Islet of Langerhans (tissue), 1 donor: Measurements from ENCODE around the gene BHLHE23.

Experiments
- FAIRE-seq: peaks from one replicate; lab custom pipeline; 2011; peaks lifted over from hg19 to GRCh38; lab: Jason Lieb, UNC

Gene BHLHE23

DNA sequence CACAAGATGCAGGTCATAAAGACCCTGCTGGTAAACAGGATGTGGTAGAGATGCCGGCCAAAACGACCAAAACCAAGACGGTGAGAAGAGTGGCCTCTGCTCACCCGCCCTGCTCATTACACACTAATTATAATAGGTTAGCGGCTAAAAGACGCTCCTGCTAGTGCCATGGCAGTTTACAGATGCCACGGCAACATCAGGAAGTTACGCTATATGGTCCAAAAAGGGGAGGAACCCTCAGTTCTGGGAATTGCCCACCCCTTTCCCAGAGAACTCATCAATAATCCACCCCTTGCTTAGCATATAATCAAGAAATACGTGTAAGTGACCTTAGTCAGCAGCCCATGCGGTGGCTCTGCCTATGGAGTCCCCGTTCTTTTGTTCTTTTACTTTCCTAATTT lies 17.6 kb downstream of the BHLHE23 start:
- no peak for FAIRE-seq

DNA sequence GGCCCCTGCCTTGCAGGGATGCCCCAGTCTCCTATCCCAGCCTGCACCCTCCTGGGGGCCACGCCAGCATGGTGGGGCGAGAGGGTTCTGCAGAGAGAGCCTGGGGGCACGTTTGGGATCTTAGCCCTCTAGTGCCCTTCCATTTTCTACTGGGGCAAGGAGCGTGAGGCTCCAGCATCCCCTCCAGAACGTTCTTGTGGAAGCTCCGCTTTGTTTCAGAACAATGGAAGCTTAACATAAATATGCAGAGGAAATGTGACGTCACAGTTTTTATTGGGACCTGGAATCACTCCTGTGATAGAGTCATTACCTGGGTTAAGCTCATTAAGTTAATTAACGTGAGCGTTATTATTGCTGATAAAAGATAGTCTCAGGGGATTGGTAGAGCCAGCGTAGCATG lies 19.6 kb downstream of the BHLHE23 start:
- no peak for FAIRE-seq

DNA sequence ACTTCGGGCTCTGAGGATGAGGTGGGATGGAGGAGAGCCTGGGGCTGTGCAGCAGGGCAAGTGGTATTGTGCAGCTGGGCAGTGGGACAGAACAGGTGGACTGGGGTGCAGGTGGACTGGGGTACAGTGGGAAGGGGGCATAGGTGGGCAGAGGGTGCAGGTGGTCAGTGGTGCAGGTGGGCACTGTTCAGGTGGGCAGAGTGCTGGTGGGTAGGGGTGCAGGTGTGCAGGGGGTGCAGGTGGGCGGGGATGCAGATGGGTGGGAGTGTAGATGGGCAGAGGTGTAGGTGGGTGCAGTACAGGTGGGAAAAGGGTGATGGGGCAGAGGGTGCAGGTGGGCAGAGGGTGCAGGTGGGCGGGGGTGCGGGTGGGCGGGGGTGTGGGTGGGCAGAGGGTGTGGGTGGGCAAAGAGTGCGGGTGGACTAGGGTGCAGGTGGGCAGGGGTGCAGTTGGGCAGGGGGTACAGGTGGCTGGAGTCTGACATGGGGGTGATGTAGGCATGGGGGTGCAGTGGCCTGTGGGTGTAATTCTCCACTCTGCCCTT lies 20.4 kb downstream of the BHLHE23 start:
- no peak for FAIRE-seq

DNA sequence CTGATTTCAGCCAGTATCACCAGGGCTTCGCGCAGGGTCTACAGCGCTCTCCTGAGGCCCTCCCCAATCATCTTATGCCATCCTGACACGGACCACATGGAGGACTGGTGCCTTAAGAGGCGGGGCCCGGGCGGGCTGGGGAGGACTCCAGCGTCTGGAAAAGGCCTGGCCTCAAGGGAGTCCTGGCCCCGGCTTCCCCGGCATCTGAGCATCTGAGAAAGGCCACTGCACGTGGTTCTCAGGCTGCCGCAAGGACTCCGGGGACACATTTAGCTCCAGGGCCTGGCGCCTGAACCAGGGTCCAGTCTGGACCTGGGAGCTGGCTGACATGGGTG lies 21.4 kb downstream of the BHLHE23 start:
- no peak for FAIRE-seq

DNA sequence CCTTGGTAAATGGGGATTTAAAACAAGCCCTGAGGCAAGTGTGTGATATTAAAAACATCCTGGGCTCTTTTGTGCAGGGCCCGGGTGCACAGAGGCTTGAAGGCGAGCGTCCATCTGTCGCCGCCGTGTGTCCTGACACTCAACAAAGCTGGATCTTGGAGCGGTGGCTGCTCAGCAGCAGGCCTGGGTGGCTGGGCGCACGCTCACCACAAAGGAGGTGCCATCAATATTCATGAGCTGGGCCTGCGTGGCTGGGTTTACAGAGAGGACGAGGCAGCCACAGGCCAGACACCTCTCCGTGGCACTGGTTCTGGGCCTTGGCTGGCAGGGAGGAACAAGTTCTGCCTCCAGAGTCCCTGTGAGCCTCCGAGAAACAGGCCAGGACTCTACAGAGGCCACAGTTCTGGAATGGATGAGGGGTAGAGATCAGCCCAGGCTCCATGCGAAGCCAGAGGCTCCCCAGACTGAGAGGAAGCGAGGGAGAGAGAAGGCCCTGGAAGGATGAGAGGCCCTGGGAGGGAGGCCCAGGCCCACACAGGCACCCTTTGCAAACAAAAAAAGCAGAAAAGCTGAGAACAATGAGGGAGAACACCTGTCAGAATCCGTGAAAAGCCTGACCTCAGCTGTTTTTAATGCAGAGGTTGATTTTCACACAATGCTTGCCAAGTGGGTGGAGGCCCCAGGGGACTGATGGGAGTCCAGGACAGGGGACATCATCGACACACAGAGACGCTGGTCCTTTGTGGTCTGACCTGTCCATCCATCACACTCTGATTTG lies 21.9 kb downstream of the BHLHE23 start:
- FAIRE-seq = no peak

DNA sequence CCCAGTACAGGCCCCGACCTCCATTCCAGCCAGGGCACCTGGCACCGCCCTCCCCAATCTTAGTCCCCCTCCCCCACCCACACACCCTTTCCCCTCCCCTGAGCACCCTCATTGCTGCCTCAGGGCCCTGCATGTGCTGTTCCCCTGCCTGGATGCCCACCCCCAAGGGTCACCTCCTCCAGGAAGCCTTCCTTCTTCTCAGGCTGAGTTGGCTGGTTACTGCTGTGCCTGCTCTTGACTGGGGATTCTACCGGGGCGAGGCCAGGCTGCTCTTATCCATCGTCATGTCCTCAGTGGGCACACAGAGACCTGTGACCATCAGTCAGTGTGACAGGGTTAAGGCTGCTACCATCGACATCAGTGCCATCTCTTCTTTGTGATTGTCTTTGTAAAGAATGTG lies 23.6 kb downstream of the BHLHE23 start:
- FAIRE-seq = no peak

DNA sequence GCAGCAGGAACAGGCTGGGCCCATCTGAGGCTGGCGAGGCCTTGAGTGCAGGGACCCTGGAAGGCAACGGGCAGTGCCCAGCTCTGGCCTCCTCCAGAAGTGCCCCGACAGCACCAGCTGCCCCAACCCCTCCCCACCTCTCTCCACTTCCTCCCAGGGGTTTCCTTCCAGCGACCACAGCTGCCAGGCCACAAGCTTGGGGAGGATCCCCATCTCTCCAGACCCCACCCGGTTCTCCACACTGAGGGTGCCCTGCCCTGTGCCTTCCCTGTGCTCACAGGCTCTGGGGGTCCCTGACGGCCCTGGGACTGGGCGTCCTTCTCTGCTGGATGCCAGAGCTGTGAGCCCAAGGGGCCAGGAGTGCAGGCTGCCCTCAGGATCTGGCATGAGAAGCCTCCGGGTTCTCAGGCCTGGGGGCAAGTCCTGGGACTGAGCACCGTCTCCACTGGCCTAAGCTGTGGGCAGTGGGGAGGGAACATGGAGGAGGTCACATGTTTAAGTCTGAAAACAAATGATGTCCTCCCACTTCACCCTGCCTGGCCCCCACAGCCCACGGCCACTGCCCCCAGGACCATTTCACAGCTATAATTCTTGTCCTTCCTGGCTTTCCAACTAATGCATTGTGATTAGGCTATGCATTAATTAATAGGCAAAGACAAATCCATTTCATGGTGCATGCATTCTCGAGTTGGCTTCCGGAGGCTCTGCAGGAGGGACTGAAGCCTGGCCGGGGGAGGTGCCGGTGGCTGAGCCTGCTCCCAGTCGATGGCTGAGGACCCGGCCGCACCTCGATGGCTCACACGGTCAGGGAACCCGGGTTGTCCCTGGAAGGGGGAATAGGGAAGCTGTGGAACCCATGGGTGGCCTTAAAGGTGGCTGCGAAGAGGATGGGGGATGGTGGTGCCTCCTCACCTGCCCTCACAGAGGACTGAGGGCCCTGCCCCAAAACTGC lies 24.4 kb downstream of the BHLHE23 start:
- no peak for FAIRE-seq

DNA sequence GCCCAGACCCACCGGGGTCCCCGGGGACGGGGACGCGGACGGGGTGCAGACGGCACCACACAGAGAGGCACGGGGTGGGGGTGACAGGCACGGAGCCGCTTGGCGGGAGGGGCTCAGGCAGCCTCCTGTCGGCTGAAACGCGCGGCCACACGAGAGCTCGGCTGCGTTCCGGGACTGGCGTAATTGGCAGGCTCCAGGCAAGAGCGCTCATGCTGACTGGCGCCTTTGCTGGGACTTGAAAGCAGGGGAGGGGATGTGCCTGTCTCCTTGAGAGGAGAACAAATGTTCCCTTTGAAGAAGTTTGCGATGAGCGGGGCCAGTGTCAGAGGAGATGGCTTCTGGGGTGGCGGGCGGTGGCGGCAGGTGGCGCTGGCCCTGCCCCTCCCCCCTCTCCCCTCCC lies 25.8 kb downstream of the BHLHE23 start:
- no peak for FAIRE-seq

DNA sequence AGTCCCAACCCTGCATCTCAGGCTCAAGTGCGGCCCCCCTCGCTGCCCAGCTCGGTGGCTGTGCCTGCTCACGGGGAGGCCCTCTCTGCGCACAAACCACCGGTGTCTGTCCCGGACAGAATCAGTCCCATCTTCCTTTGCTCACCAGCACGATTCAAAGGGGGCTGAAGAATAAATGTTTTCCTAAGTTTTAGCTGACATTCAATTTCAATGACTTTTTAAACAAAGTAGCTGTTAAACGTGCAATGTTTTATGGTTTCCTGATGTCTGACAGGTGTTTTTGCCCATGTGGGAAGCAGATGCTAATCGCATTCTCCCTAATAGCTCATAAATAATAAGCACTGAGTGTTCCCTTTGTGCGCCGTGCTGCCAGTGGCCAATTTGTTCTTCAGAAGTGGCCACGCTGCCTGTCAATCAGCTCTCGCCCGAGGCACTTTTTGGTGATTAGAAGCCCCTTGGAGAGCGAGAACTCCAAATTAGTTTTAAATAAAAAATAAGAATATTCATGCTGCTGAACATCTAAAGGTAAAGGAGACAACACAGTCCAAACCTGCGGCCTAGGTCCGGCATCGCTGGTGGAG lies 26.3 kb downstream of the BHLHE23 start:
- FAIRE-seq = no peak

DNA sequence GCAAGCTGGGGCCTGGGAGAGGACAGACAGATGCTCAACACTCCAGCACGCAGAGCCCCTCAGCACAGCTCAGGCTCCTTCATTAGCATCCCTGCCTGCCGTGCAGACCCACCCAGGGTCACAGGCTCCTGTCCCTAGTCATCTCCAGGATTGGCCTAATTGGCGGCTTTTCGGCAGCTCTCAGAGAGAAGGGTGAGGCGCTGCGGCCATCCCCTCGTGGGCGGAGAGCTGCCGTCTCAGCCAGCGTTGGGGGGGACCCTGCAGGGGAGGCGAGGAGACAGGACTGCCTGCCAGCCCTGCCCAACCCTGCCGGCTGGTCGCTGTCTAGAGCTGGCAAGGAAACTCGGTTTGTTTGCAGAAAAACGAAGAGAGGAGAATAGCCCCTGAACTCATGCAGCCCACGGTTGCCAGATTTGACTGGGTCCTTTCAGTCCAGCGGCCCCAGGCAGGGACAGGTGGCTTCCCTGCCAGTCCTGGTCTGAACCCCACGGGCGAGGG lies 26.8 kb downstream of the BHLHE23 start:
- FAIRE-seq = no peak

DNA sequence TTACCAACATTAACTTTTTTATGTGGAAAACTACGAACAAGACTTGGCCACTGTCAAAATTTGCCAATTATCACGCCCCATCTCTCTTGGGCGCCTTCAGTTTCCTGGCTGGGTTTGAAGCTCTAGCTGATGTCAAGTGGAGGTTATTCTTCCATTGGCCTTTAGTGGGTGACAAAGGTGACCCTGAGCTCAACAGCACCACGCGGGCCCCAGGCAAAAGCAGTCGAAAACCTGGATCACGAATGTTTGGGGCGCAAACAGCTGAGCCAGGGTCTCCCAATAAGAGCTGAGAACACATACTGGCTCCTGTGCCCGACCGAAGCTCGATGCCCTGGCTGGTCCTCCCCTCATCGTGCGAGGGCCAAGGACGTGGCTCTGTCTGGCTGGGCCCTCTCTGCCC lies 27.5 kb downstream of the BHLHE23 start:
- no peak for FAIRE-seq

DNA sequence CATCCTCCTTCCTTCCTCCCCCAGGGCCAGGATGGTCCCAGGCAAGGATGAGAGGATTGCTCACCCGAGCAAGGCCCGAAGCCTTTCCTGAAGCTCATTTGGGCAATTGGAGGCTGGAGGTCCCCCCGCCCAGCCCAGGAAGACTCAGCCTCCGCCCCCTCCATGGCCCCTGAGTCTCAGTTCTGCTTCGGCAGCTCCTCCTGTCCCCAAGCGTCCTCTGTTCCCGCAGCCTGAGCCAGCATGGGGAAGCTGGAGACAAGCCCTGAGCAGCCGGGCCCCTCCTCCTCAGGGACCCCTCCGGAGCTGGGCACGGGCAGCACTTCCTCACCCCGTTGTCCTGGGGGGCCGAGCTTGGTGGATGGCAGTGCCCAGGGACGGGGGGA lies 28.2 kb downstream of the BHLHE23 start:
- no peak for FAIRE-seq

DNA sequence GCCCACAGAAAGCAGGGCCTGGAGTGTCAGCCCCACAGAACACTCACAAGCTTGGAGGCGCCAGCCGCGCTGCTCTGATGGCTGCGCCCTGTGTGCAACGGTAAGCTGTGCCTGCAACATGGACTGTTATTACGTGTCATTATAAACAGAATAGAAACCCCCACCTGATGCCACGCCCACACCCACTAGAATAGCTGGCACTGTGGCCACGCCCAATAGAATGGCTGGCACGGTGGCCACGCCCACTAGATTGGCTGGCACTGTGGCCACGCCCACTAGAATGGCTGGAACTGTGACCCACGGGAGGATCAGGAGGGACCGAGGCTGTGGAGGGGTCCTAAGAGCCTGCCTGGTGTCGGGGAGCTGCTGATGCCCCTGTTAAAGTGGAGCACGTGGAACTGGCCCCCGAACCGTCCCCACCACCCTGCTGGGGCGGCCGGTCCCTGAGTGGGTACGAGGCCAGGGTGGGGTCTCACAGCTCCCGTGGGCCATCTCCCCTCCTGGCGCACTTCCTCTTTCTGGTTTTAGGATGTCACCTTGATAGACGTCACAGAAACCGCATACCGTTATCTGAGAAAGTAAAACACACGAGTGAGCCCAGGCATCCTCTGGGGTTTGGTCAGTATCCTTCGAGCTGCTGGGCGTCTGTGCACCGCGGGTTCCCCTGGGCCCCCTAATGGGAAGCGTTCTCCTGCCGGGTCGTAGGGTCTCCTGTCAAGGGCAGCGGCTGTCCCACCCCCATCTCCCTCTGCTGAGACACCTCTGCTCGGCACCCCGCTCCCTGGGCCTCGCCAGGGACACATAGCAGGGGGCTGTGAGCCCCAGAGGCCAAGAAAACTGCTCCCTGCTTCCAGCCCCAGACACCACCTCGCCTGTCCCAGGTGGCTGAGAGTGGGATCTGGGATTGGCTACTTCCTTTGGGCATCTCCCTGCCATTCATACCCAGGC lies 28.9 kb downstream of the BHLHE23 start:
- no peak for FAIRE-seq

DNA sequence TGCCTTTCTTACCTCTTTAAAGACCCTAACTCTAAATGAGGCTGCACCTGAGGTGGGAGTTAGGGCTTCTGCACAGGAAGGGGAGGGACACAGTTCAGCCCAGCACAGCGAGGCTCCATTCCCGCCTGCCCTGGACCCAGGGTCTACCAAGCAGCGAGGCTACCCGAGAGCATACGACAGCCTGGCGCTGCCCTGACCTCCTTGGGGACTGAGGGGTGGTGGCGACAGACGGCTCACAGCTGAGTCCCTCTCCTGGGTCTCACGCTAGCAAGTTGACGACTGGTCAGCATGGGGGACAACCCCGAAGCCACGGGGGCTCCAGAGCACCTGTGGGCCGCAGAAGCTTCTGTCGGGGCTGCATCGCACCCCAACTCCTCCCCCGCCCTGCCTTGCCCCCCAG lies 29.9 kb downstream of the BHLHE23 start:
- FAIRE-seq = no peak

DNA sequence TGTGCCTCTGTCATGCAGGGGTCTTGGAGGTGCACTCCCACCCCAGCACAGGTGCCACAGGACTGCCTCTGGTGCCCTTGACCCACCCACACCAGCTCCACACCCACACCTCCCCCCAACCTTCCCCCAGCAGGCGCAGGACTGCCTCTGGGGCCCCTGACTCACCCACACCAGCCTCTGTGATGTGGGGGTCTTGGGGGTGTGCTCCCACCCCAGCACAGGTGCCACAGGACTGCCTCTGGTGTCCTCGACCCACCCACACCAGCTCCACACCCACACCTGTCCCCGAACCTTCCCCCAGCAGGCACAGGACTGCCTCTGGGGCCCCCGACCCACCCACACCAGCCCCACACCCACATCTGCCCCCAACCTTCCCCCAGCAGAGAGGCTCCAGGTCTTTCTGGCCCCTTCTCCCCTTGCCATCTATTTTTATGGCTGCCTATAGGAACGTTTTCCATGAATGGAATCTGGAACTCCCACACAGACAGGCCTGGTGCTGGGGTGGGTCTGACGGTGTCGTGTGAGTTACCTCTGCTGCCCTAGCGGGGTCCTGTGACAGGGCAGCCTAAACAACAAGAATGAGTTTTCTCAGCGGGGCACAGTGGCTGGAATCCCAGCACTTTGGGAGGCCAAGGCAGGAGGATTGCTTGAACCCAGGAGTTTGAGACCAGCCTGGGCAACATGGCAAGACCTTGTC lies 30.8 kb downstream of the BHLHE23 start:
- FAIRE-seq = no peak

DNA sequence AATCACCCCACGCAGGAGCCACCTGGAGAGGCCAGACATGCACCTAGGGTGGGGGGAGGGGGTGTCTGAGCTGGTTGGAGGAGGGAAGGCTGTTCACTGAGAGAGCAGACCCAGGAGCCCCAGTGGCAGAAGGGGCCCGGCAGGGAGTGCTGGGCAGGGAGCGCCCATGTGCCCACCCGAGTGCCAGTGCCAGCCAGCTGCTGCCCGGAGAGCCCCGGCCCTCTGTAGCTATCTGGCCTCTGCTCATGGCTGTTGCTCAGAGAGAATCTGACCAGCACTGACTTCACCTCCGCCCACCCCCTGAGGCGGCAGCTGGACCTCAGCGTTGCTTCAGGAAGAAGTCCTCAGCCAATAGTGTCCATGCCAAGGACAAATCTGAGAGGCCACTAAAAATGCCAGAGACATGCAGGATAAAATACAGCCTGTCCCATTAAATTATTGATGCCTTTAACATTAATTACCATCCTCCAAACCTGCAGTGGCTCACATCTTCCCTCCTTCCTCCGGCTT lies 31.5 kb downstream of the BHLHE23 start:
- no peak for FAIRE-seq

DNA sequence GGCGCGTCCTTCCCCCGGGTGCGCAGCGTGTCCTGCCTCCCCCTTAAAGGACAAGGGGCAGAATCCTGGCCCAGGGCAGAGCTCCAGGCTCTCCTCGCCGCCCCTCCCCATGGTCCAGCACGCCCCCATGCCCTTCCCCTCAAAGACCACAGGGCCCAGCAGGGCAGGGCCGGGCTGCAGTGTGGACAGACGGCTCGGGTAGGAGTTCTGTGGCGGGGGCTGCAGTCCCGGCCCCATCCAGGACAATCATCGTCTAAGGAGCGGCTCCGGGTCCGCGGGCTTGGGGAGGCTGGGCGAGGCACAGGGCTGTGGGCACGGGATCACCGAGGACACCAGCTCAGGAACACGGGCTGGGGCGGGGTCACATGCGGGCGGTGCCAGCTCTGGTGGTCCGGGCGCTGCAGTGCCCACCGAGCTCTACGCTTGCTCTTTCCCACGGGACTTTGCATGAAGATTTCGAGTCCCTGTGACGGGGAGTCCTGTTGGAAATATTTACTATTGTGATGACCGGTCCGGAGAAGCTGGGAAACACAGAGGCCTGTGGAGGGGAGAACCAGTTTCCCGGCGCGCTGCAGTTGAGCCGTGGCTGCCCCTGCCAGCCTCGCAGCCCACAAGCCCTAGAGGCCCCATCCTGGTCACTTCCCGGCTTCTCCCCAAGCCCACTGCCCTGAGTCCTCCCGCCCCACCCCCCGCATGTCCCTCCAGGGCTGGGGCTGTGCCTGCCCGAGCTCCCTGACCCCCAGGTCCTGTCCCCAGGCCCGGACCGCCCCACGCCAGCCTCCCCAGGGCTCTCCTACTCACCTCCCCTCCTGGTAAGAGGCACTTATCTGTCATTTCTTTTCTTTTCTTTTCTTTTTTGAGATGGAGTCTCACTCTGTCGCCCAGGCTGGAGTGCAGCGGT lies 33.7 kb downstream of the BHLHE23 start:
- no peak for FAIRE-seq

DNA sequence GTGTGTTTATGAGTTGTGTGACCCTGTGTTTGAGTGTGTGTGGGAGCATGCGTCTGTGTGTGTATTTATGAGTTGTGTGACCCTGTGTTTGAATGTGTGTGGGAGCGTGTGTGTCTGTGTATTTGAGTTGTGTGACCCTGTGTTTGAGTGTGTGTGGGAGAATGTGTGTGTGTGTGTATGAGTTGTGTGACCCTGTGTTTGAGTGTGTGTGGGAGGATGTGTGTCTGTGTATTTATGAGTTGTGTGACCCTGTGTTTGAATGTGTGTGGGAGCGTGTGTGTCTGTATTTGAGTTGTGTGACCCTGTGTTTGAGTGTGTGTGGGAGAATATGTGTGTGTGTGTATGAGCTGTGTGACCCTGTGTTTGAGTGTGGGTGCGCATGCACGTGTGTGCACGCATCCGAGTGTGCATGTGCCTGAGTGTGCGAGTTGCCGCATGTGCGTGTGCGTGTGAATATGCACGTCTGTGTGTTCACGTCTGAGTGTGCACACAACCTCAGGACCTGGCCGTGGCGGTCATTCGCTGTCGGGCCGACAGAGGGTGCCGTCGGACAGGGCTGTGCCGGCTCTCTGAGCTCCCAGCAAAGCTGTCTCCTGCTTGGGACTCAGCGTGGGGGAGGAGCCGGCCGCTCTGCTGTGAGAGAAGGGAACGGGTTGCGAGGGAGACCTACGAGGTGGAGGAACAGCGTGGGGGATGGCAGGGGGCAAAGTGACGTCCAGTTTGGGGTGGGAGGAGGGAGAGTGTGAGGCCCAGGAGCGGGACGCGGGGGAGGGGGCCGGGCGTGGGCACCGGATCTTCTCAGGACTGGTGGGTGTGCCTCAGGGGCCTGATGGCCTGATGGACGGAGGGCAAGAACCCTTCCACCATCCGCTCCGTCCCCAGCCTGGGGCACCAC lies 34.6 kb downstream of the BHLHE23 start:
- no peak for FAIRE-seq
